GM18519 (cell line): ENCODE data around the gene DHRSX.
"Not testable (repeated sequence)": the region's sequence is repeated elsewhere in the genome, so short reads cannot be mapped to it uniquely, and the experiment has no call there.

Experiments
- ATAC-seq: cut with Tn5 transposase; IDR thresholded peaks from one replicate; pipeline ENCODE4 v1.9.1; 2021; ENCODE audit warnings: mild to moderate bottlenecking, moderate library complexity; ENCODE audit not compliant: unreplicated experiment, low FRiP score

Gene DHRSX

DNA sequence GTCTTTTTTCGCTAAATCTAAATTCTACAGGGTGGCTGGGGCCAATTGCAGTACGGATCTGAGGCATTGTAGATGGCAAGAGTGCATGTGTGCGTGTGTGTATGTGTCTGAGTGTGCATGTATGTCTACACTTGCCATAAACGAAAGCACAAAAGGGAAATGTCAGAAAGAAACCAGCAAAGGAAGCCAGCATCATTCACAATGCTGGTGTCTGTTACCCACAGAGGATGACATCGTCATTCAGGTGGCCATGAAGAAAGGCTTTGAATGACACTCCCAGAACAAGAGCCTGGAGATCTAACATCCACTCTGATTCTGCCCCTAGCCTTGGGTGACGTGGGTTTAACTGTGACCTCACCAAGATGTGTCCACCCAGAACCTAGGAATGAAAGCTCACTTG, 124.6 kb downstream of the DHRSX start:
- no peak for ATAC-seq

DNA sequence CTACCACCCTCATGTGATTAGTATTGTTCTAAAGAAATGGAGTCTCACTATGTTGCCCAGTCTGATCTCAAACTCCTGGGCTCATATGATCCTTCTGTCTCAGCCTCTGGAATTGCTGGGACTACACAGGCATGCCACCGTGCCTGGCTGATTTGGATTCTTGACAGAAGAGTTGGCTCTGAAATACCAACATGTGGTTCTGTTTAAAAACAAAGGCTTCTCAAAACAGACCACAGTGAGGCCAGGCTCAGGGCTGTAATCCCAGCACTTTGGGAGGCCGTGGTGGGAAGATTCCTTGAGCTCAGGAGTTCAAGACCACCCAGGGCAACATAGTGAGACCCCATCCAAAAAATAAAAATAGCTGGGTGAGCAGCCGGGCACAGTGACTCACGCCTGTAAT, 126.7 kb downstream of the DHRSX start:
- ATAC-seq = no peak

DNA sequence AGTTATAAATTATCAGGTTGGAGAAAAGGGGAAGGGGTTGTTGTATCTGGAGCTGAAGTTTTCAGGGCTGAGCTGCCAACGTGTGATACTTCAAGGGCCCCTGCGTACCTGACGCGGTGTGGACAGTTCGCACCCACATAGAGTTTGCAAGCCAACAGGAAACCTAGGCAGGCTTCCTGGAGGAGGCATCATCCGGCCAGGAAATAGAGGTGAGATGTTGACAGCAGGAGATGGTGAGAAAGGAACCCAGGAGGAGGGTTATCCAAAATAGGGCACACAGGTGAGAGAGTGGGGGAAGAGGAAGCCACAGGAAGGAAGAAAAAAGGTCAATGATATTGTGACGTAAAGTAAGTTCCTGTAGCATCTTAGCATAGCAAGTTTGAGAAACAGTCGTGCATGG, 127.2 kb downstream of the DHRSX start:
- no peak for ATAC-seq

- no peak for ATAC-seq
These were observed 129.6 kb downstream of the DHRSX start for GRCh38 chrX:2371026-2371711.

DNA sequence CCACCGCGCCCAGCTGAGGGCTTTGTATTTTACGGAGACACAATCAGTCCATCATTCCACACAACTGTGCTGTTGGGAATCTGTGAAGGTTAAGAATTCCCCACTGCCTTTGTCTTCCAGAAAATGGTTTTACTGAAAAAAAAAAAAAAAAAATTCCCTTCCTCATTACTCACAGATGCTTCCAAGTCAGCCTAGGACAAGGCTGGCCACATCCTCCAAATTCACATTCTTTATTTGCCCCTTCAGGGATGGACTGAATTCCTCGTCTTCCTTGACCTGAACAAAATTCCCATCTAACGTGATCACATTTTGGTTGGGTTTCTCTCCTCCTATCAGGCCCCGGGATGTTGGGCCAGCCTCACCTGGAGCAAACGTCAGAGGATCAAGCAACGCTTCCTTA, 130.3 kb downstream of the DHRSX start:
- ATAC-seq = no peak

GRCh38 chrX:2369206-2369605, 131.6 kb downstream of the DHRSX start:
- ATAC-seq = no peak

DNA sequence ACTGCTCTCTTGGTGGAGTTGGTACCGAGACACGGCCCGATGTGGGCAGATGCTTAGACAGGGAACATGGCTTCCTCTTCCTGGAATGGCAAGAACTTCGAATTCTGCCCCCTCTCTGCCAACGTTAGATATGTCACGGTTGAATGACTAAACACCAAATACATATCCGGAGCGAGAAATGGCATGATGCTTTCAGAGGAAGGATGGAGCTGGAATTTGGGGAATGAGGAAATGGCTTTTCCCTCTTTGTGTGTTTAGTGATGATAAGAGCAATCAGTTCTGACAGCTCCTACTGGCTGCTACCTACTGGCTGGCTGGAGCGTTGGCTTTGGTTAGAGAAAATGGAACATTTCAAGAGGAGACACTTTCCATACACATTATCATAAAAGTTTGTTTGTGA, 140.0 kb downstream of the DHRSX start:
- no peak for ATAC-seq

GRCh38 chrX:2359522-2359921, 141.3 kb downstream of the DHRSX start:
- not testable (repeated sequence) for ATAC-seq

GRCh38 chrX:2351999-2352995, 148.5 kb downstream of the DHRSX start:
- no peak for ATAC-seq

GRCh38 chrX:2351321-2351720, 149.5 kb downstream of the DHRSX start:
- ATAC-seq = no peak

DNA sequence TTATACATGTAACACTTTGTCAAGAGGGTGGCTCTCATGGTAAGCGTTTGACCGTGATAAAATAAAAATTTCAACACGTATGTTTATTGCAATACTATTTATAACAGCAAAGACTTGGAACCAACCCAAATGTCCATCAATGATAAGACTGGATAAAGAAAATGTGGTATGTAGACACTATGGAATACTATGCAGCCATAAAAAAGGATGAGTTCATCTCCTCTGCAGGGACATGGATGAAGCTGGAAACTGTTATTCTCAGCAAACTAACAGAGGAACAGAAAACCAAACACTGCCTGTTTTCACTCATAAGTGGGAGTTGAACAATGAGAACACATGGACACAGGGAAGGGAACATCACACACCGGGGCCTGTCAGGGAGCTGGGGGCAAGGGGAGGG, 150.1 kb downstream of the DHRSX start:
- not testable (repeated sequence) for ATAC-seq

- ATAC-seq = not testable (repeated sequence)
These were observed 150.7 kb downstream of the DHRSX start for GRCh38 chrX:2350036-2350435.

DNA sequence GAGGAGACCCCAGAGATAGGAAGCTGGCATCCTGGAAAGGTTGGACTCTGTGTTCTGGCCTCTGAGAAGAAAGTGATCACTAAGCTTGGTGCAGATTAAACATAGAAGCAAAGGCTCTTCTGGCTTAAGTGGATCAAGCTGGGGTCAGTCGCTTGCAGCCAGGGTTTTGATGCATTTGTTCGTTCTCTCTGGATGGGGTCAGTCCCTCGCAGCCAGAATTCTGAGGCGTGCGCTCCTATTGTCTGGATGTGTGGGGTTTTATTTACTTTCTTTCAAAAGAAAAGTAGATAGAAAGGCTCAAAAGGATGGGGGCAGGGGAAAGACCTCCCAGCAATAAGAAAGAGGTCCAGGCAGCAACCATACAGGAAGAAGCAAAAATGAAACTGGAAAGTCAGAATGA, 152.6 kb downstream of the DHRSX start:
- ATAC-seq = no peak

- ATAC-seq = no peak
These were observed 154.6 kb downstream of the DHRSX start for GRCh38 chrX:2346158-2346557.

DNA sequence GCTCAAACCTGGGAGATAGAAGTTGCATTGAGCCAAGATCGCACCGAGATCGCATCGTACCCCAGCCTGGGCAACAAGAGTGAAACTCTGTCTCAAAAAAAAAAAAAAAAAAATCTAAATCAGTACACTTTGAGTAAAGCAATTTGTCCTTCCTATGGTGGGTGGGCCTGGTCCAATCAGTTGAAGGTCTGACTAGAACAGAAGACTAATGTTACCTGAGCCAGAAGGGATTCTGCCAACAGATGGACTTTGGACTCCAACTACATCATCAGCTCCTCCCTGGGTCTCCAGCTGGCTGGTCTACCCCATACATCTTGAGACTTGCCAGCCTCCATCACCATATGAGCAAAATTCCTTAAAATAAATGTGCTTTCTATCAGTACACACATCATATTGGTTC, 155.2 kb downstream of the DHRSX start:
- no peak for ATAC-seq

DNA sequence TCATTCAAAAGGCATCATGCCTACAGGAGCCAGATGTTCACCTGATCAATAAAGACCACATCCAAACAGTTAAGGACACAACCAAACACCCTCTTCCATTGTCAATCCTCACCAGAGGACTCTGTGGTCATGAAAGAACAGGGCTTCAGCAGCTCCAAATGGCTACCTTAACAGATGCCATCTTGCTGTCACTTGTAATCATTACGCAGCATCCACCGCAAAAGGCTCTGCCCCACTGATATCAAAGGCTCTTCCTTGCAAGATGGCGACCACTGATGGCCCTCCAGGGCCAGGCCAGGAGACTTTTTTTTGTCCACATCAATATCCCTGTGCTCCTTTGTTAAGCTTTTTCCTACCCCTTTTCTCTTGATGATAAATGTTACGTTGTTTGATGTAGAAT, 157.4 kb downstream of the DHRSX start:
- no peak for ATAC-seq

DNA sequence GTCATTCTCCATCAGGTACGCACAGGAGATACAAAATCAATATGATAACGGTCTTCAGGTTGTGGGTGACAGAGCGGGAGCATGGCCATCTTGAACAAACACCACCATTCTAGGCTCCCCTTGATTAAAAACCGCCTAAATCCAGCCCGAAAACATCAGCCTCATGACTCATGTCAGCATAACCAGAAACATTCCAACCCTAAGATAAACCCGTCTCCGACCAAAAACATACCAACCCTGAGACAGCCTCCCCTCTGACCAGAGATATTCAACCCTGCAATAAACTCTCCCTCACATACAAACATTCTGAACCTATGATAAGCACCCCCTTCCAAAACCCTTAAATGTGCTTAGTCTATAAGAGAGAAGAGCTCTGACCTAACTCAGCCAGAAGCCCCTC, 157.9 kb downstream of the DHRSX start:
- no peak for ATAC-seq

GRCh38 chrX:2342281-2342688, 158.5 kb downstream of the DHRSX start:
- ATAC-seq = no peak

GRCh38 chrX:2340991-2341390, 159.8 kb downstream of the DHRSX start:
- ATAC-seq = no peak

DNA sequence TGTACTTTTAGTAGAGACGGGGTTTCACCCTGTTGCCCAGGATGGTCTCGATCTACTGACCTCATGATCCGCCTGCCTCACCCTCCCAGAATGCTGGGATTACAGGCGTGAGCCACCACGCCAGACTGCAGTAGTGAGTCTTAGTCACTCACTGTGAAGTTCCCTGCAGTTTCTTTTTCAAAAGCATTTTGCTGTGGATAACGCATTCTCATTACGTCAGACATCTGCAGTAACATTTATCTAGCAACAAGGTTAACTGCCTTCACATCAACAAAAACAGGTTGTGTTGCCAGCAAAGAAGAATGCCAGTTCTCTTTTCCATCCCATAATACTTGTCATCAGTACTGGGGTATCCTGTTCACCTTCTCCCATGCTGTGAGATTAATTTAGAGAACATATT, 164.6 kb downstream of the DHRSX start:
- ATAC-seq = no peak

GRCh38 chrX:2334237-2334636, 166.5 kb downstream of the DHRSX start:
- ATAC-seq = no peak

DNA sequence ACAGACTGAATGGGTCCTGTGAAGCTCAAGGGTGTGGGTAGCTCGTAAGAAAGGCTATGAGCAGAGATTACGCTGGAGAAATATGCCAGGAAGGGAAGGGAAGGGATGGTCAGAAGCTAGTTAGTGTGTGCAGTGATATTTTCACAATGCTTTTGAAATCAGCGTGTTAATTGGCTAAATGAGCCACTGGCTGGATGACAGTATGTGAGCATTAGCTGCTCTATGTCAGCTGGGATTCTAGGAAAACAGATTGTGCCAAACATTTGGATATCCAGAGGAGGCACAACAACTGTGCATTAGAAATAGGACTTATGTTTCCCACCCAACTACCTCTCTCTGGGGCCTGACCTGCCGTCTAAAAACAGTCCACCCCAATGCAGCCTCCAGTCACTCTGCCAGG, 168.5 kb downstream of the DHRSX start:
- no peak for ATAC-seq
